ENCODE measurements around the gene TMEM151B.

The TMEM151B gene

GRCh38 chr6:44275749-44276648 is 5.7 kb downstream of the TMEM151B start:
- in situ Hi-C loops (cut with HindIII; ENCODE audit: low sequenced_read_pairs): no loop called here

GRCh38 chr6:44276667-44277640 is 6.7 kb downstream of the TMEM151B start:
- in situ Hi-C loops (cut with HindIII; ENCODE audit: low sequenced_read_pairs): no loop called here

GRCh38 chr6:44277763-44278162 is 7.5 kb downstream of the TMEM151B start:
- in situ Hi-C loops (cut with HindIII; ENCODE audit: low sequenced_read_pairs): no loop called here

GRCh38 chr6:44278315-44278714 is 8.1 kb downstream of the TMEM151B start:
- in situ Hi-C loops (cut with HindIII; ENCODE audit: low sequenced_read_pairs): no loop called here

GRCh38 chr6:44278774-44279697 is 8.8 kb downstream of the TMEM151B start:
- in situ Hi-C loops (cut with HindIII; ENCODE audit: low sequenced_read_pairs): no loop called here

- in situ Hi-C loops (cut with HindIII; ENCODE audit: low sequenced_read_pairs): no loop called here
Observed at GRCh38 chr6:44284121-44284520, 13.9 kb downstream of the TMEM151B start.

GRCh38 chr6:44284867-44285266 is 14.6 kb downstream of the TMEM151B start:
- in situ Hi-C loops (cut with HindIII; ENCODE audit: low sequenced_read_pairs): no loop called here

GRCh38 chr6:44285552-44286284 is 15.5 kb downstream of the TMEM151B start:
- in situ Hi-C loops (cut with HindIII; ENCODE audit: low sequenced_read_pairs): no loop called here

GRCh38 chr6:44286285-44286565 is 16.0 kb downstream of the TMEM151B start:
- in situ Hi-C loops (cut with HindIII; ENCODE audit: low sequenced_read_pairs): no loop called here

- in situ Hi-C loops (cut with HindIII; ENCODE audit: low sequenced_read_pairs): no loop called here
Observed at GRCh38 chr6:44286747-44287146, 16.5 kb downstream of the TMEM151B start.

- in situ Hi-C loops (cut with HindIII; ENCODE audit: low sequenced_read_pairs): no loop called here
Observed at GRCh38 chr6:44289726-44290260, 19.5 kb downstream of the TMEM151B start.

GRCh38 chr6:44291841-44292240 is 21.6 kb downstream of the TMEM151B start:
- in situ Hi-C loops (cut with HindIII; ENCODE audit: low sequenced_read_pairs): no loop called here

GRCh38 chr6:44292661-44293365 is 22.6 kb downstream of the TMEM151B start:
- in situ Hi-C loops (cut with HindIII; ENCODE audit: low sequenced_read_pairs): no loop called here

GRCh38 chr6:44294832-44295791 is 24.9 kb downstream of the TMEM151B start:
- in situ Hi-C loops (cut with HindIII; ENCODE audit: low sequenced_read_pairs): no loop called here

GRCh38 chr6:44297063-44298038 is 27.1 kb downstream of the TMEM151B start:
- in situ Hi-C loops (cut with HindIII; ENCODE audit: low sequenced_read_pairs): no loop called here

- in situ Hi-C loops (cut with HindIII; ENCODE audit: low sequenced_read_pairs): no loop called here
Observed at GRCh38 chr6:44298055-44298803, 28.0 kb downstream of the TMEM151B start.

Measured in DLD1 (cell line).